Measurements from ENCODE around the gene EFCAB11.

DNA sequence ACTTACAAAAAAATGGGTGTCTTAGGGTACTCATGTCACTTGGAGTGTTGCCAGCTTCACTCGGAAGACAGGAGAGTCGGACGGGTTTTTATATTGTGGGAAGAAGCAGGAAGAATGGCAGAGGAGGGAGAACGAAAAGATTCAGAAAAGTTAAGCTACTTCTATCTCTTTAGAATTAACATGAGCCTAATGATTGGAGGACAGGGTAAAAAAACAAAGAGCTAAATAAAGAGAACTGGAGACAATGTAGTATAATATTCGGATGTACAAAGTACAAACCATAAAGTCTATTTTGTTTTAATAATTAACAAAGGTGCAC, 43.9 kb downstream of the EFCAB11 start:
- TF ChIP-seq CTCF (conservative IDR thresholded peaks at IDR 0.05) (no peak), ZFX (IDR thresholded peaks at IDR 0.05) (no peak)

Data from C4-2B (cell line).